Mesothelial cell of epicardium (in vitro differentiated cells): Measurements from ENCODE around the gene ALX3. TPM values are rescaled to one million over a fixed set of nuclear protein-coding genes. Genes with fewer than 3 reads are reported as not detected.
"Not testable (repeated sequence)": the region's sequence is repeated elsewhere in the genome, so short reads cannot be mapped to it uniquely, and the experiment has no call there.

ENCODE experiments used
- DNase-seq, 2 experiments: peaks; one replicate each; pipeline ENCODE4 v3.0.0; 2021; ENCODE audit warnings: low spot score in 2 of 2; ENCODE audit not compliant: unreplicated experiment in 2 of 2
- H3K27ac Mint-ChIP-seq: 2 replicates; pipeline ENCODE4 v1.8.0; 2021; ENCODE audit warnings: mixed read lengths
- H3K27me3 Mint-ChIP-seq: 2 replicates; pipeline ENCODE4 v1.8.0; 2021; ENCODE audit warnings: low read depth, mixed read lengths
- H3K36me3 Mint-ChIP-seq: 2 replicates; pipeline ENCODE4 v1.8.0; 2021; ENCODE audit warnings: mixed read lengths
- H3K4me1 Mint-ChIP-seq: 2 replicates; pipeline ENCODE4 v1.8.0; 2021; ENCODE audit warnings: mixed read lengths
- H3K4me3 Mint-ChIP-seq: 2 replicates; pipeline ENCODE4 v1.8.0; 2021; ENCODE audit warnings: mild to moderate bottlenecking, moderate library complexity, mixed read lengths
- H3K9me3 Mint-ChIP-seq: 2 replicates; pipeline ENCODE4 v1.8.0; 2021; ENCODE audit warnings: mixed read lengths
- CTCF ChIP-seq: fragments of 200-600 bp; sonication (generic); IDR thresholded peaks from one replicate; pipeline ENCODE4 v1.5.0; 2021; ENCODE audit warnings: antibody characterized with exemption; ENCODE audit not compliant: unreplicated experiment
- total RNA-seq: library from RNA; stranded (reverse); gene quantifications from 3 replicates; pipeline ENCODE4 v1.2.1, GENCODE V29; 2021

The ALX3 gene
- total RNA-seq, 1 donor from 2014 or later = 127 TPM

- Mint-ChIP-seq H3K9me3 (no peaks in the 10 kb centered on the region), H3K4me1 (peaks cover 67% of the 10 kb centered on the region), H3K27me3 (peaks cover 12% of the 10 kb centered on the region), H3K4me3 (peak overlapping the region; percentile 59), H3K36me3 (peaks cover 18% of the 10 kb centered on the region), H3K27ac (peak overlapping the region; percentile 77)
- TF ChIP-seq CTCF = no peak
- no peak for DNase-seq
Observed at GRCh38 chr1:110083866-110084226, 13.4 kb upstream of the ALX3 start.

- Mint-ChIP-seq H3K27ac (peak overlapping the region; percentile 37), H3K9me3 (no peaks in the 10 kb centered on the region), H3K4me1 (peaks cover 62% of the 10 kb centered on the region), H3K27me3 (peaks cover 12% of the 10 kb centered on the region), H3K36me3 (peaks cover 24% of the 10 kb centered on the region), H3K4me3 (peak overlapping the region; percentile 59)
- no peak for DNase-seq
- TF ChIP-seq CTCF = no peak
Observed at GRCh38 chr1:110083061-110083865, 12.8 kb upstream of the ALX3 start.

- Mint-ChIP-seq H3K9me3 (no peaks in the 10 kb centered on the region), H3K36me3 (peaks cover 29% of the 10 kb centered on the region), H3K27me3 (peaks cover 10% of the 10 kb centered on the region), H3K4me3 (peak overlapping the region; percentile 8), H3K4me1 (peaks cover 54% of the 10 kb centered on the region), H3K27ac (no peak overlapping the region)
- TF ChIP-seq CTCF = no peak
- DNase-seq = no peak
Observed at GRCh38 chr1:110082477-110082876, 12.0 kb upstream of the ALX3 start.

GRCh38 chr1:110081061-110081460 lies 10.6 kb upstream of the ALX3 start:
- Mint-ChIP-seq H3K4me3 (no peak overlapping the region), H3K9me3 (no peaks in the 10 kb centered on the region), H3K36me3 (peaks cover 36% of the 10 kb centered on the region), H3K4me1 (peaks cover 44% of the 10 kb centered on the region), H3K27me3 (peaks cover 10% of the 10 kb centered on the region), H3K27ac (peak overlapping the region; percentile 43)
- no peak for DNase-seq
- TF ChIP-seq CTCF = no peak

- H3K27ac Mint-ChIP-seq, H3K9me3 Mint-ChIP-seq, H3K4me3 Mint-ChIP-seq, DNase-seq: not testable (repeated sequence)
- Mint-ChIP-seq H3K36me3 (peaks cover 43% of the 10 kb centered on the region), H3K4me1 (peaks cover 41% of the 10 kb centered on the region), H3K27me3 (peaks cover 10% of the 10 kb centered on the region)
Observed at GRCh38 chr1:110079995-110080394, 9.5 kb upstream of the ALX3 start.

GRCh38 chr1:110076789-110077500 lies 6.5 kb upstream of the ALX3 start:
- peaks cover 49% of the 10 kb centered on the region for H3K36me3 Mint-ChIP-seq
- no peak overlapping the region for H3K4me3 Mint-ChIP-seq
- no peak for DNase-seq
- no peaks in the 10 kb centered on the region for H3K9me3 Mint-ChIP-seq
- peaks cover 55% of the 10 kb centered on the region for H3K4me1 Mint-ChIP-seq
- H3K27ac Mint-ChIP-seq = no peak overlapping the region
- TF ChIP-seq CTCF = no peak
- no peaks in the 10 kb centered on the region for H3K27me3 Mint-ChIP-seq
